OCI-M2 (cell line): ENCODE measurements around the gene TOMM5.

Experiments used
- DNase-seq: peaks from one replicate; lab custom pipeline; 2025; ENCODE audit not compliant: unreplicated experiment; lab: John Stamatoyannopoulos, UW

The TOMM5 gene

DNA sequence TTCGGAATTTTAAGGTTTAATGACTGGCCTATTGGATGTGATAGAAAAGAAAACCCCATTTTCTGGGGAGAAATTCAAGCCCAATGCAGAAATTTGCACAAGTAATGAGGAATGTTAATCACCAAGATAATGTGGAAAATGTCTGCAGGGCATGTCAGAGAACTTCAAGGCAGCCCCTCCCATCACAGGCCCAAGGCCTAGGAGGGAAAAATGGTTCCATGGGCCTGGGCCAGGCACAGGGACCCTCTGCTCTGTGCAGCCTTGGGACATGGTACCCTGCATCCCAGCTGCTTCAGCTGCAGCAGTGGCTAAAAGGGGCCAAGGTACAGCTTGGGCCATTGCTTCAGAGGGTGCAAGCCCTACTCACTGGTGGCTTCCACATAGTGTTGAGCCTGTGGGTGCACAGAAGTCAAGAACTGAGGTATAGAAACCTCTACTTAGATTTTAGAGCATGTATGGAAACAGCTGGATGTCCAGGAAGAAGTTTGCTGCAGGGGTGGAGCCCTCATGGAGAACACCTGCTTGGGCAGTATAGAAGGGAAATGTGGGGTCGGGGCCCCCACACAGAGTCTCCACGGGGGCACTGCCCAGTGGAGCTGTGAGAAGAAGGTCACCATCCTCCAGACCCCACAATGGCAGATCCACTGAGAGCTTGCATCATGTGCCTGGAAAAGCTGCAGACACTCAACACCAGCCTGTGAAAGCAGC, 28.4 kb downstream of the TOMM5 start:
- no peak for DNase-seq

DNA sequence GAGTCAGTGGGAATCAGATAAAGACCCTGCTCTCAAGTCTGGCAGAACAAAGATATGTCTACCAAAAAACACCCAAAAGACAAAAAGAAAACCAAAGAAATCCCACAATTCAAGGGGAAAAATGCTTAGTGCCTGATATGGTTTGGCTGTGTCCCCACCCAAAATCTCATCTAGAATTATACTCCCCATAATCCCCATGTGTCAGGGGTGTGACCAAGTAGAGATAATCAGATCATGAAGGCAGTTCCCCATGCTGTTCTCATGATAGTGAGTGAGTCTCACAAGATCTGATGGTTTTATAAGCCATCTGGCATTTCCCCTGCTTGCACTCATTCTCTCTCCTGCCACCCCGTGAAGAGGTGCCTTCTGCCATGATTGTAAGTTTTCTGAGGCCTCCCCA, 29.6 kb downstream of the TOMM5 start:
- no peak for DNase-seq

DNA sequence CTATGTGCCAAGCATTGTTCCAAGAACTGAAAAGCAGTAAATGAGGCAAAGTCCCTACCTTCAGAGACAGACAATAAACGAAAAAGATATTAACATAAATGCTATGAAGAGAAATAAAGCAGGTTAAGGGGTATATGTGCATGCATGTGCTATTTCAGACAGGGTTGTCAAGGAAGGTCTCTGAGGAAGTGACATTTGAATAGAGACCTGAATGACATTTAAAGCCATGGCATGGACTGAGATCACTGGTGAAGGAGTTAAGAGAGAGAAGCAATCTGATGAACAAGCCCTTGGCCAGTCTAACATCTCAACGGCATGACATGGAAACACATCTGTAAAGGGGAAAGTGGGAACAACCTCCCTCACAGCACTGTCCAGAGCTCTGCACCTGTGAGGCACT, 30.7 kb downstream of the TOMM5 start:
- no peak for DNase-seq

DNA sequence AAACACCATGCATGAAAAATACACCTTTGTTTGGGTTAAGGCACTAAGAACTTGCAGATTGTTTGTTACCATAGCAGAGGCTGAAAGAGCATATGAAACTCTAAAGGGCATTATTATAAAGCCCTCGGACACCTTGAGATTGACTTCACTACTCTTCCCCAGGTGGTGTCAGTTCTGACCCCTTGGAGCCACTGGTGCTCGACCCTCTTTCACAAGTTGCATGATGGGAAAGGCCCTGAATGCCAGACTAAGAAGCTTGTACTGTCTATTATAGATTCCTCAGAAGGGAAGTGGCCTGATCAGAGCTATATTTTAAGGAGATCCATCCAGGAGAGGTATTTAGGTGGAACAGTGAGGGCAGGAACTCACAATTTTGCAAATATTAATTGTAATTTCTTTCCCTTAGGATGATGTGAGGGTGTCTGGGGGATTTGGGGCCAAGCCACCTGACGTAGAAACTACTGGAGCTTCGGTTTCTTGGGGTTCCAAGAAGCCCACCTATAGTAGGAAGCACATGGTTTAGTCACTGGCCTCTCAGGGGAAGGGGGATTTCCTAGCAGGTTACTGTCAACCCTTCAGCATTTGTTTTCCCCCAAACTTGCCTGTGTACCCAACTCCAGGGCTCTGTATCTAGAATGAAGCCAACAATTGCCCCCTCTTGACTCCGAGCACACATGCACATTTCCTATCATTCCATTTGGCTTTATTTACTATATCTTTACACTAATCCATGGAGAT, 32.4 kb downstream of the TOMM5 start:
- no peak for DNase-seq

DNA sequence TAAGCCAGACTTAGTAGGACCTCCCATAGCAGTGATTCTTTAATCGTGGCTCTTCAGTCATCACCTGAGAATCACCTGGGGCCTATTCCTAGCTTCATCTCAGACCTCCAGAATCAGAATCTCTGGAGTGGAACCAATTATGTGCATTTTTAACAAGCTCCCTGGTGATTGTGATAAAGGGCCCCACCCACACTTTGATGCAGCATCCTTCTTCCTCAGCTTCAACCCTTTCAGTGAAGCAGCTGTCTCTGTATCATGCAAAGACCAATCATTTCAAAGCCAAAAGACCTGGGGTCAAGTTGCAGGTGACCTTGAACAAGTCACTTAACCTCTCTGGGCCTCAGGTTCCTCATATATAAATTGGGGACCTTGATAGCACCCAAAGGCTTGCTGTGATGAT, 33.3 kb downstream of the TOMM5 start:
- DNase-seq: no peak

DNA sequence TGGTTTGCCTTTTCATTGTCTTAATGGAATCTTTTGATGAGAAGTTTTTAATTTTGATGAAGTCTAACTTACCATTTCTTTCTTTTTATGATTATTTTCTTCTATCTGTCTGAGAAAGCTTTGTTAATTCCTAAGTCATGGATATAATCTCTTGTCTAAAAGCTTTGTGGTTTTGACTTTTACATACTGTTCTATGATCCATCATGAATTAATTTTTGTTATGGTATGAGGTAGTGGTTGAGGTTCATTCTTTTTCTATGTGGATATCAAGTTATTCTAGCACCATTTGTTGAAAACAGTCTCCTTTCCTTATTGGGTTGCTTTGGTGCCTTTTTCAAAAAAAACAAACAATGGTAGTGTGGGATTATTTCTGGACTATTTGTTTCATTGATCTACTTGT, 36.6 kb downstream of the TOMM5 start:
- DNase-seq: no peak

DNA sequence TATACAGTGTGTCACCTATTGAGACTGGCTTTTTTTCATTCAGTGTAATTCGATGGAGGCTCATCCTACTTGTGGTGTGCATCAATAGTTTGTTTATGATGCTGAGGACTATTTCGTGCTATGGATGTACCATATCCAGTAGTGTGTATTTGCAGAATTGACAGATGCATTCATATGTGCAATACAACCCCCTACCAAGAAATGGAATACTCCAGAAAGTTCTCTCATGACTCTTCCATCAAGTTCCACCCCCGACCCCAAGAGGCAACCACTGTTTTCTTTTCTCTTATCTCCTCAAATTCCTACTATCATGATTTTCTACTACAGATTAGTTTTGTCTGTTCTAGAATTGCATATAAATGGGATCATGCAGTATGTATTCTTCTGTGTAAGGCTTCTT, 38.1 kb downstream of the TOMM5 start:
- no peak for DNase-seq

DNA sequence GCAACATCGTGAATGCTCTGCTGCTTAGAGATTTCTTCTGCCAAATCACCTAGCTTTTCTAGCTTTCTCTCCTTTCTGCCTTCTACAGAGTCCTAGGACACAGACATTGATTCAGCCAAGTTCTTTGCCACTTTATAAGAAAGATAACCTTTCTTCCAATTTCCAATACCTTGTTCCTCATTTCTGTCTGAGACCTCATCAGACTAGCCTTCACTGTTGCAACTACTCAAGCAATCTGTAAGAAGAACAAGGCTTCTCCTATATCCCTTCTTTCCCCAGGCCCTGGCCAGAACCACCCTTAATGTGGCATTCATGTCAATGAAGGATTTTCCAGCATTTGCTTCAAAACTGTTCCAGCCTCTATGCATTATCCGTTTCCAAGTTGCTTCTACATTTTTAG, 40.5 kb downstream of the TOMM5 start:
- no peak for DNase-seq

DNA sequence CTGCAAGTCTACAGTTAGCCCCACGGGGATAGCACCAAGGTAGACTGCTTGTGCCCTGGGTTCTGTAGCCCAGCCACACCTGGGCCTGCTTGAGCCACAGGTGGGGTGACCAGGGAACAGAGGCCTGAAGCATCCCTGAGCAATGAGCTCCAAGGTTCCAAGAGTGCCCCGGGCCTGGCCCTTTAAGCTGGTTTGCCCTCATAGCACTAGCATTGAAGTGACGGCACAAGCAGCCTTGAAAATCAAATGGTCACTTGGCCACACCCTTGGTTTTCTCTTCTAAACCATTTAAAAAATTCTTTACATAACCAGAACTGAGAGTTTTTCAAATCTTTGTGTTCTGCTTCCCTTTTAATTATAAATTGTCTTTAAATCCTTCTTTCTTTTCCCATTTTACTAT, 40.9 kb downstream of the TOMM5 start:
- DNase-seq: no peak

DNA sequence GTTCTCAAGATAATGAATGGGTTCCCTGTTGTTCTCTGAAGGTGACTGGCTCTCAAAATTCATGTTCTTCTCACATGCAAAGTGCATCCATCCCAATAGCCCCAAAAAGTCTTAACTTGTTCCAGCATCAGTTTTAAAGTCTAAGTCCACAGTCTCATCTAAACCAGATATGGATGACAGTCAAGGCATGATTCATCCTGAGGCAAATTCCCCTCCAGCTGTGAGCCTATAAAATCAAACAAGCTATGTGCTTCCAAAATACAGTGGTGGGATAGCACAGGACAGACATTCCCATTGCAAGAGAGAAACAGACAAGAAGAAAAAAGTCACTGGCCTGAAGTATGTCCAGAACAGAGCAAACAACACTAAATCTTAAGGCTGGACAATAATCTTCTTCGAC, 41.6 kb downstream of the TOMM5 start:
- DNase-seq: no peak

DNA sequence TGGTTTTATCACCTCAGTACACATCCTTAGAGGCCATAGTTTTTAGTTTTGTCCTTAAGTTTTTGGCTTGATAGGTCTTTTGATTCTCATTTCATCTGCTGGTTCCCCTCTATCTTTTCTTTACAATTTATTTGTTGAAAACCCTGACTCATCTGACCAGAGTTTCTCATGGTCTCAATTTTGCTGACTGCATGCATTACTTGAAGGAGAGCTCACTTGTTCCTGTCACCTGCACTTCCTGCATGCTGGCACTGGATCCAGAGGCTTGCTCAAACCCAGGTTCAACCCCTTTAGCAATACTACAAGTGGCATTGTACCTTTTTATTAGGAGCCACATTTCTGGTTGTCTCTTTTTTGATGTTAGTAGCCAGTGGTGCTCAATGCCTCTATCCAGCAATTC, 42.9 kb downstream of the TOMM5 start:
- DNase-seq: no peak

DNA sequence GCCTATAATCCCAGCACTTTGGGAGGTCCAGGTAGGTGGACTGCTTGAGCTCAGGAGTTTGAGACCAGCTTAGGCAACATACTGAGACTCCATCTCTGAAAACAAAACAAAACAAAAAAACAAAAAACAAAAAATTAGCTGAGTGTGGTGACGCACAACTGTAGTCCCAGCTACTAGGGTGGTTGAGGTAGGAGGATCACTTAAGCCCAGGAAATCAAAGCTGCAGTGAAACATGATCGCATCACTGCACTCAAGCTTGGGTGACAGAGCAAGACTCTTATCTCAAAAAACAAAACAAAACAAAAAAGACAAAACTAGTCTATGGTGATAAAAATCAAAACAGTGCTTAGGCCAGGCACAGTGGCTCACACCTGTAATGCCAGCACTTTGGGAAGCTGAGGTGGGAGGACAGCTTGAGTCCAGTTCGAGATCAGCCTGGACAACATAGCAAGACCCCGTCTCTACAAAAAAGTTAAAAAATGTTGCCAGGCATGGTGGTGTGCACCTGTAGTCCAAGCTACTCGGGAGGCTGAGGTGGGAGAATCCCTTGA, 45.0 kb downstream of the TOMM5 start:
- DNase-seq: no peak

DNA sequence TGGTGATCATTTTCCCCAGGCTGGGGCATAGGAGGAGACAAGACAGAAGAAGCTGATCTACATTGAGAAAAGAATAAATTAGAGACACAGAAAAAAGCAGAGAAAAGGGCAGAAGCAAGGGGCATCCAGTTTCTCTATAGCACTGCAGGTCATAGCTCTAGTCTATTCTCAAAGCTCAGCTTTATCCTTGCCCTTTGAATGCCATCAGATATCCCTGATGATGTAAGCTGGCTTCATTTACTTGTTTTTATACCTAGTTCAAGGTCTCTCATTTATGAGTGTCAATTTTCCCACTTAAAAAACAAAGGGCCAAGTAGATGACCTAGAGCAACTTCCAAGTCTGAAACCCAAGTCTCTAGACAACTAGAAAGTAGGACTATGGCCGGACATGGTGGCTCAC, 48.9 kb downstream of the TOMM5 start:
- no peak for DNase-seq

DNA sequence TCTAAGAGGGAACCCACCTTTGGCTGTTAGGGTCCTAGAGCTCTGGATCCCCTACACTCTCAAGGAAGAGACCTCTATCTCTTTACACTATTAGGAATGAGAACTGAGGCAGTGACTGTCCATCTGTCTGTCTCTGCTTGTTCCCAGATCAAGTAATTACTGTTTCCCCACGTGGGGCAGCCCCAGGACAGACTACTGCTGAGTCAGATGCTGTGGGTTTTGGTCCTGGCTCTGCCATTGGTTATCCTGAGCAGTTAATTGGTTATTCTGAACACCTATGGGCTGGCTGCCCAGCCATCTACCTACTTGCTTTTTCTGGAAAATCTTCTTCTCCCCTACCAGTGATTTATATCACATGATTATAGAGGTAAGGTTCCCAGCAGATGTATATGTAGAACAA, 49.5 kb downstream of the TOMM5 start:
- DNase-seq: no peak

DNA sequence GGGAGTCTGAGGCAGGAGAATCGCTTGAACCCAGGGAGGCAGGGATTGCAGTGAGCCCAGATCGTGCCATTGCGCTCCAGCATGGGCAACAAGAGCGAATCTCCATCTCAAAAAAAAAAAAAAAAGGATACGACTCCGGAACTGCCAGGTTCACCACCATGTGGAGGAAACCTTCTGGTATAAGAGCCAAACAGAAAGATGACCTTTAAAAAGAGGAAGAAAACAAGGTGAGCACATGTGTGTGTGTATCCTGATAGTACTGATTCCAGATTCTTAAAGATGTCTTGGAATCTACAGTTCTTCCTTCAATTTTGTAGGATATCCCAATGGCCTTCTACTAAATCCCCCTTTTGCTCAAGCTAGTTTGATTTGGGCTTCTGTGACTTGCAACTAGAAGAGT, 49.9 kb downstream of the TOMM5 start:
- no peak for DNase-seq

DNA sequence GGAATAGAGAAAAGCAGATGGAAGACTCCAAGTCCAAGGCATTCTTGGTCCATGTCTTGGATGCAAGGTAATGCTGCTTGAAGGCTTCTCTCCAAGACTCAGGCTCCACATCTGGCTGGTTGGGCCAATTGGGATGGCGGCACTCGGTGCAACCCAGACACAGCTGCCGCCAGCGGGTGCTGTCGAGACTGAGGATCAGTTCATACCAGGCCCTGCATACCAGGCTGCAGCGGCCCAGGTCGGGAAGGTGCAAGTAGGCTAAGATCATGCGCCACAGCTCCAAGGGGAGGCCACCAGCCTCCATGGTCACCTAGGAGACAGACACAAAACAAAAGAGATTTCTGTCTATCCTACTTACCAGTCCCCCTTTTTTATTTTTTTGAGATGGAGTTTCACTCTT, 50.9 kb downstream of the TOMM5 start:
- no peak for DNase-seq

DNA sequence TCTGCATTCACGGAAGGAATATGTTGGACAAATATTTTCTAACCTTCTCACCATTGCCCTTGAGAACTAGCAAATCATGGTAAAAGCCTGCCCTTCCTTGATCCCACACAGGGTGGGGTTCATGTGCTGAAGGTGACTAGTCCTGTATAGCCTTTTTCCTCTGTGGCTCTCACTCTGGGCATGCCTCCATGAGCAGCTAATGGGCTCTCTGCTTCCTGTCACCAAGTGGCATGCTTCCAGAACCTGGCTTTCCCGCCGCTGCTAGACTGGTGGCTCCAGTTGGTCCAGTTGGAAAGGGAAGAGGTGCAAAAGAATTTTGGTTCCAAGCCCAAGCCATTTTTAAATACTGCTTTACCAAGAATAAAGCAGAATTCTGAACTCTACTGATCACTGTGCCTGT, 51.8 kb downstream of the TOMM5 start:
- no peak for DNase-seq

DNA sequence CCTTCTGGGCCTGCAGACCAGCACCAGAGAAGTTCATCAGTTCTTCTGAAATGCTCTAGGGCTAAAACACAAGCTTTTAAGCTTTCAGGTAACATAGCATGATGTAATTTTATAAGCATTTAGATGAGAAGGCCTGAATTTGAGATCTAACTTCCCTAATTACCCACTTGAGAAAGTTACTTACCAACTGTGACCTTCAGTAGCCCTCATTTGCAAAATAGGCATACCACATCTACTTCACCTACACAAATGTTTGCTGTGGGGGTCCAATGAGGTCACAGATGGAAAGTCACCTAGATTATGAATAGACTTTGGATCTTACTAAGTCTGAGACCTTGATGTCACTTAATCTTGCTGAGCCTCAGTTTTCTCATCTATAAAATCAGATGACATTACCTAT, 52.8 kb downstream of the TOMM5 start:
- DNase-seq: no peak
